GM21786 (cell line): ENCODE measurements around the gene SLC27A1.
"Not testable (repeated sequence)": the region's sequence is repeated elsewhere in the genome, so short reads cannot be mapped to it uniquely, and the experiment has no call there.

ENCODE experiments used
- ATAC-seq: cut with Tn5 transposase; IDR thresholded peaks from one replicate; pipeline ENCODE4 v1.9.1; 2021; ENCODE audit not compliant: unreplicated experiment

SLC27A1 gene

GRCh38 chr19:17538684-17539237 is 68.4 kb downstream of the SLC27A1 start:
- no peak for ATAC-seq

GRCh38 chr19:17539238-17540117 is 69.2 kb downstream of the SLC27A1 start:
- no peak for ATAC-seq

- no peak for ATAC-seq
Measured at GRCh38 chr19:17540174-17540573, 69.8 kb downstream of the SLC27A1 start.

- ATAC-seq, result no peak
Measured at GRCh38 chr19:17541184-17541759, 70.9 kb downstream of the SLC27A1 start.

- no peak for ATAC-seq
Measured at GRCh38 chr19:17542042-17542441, 71.7 kb downstream of the SLC27A1 start.

- no peak for ATAC-seq
Measured at GRCh38 chr19:17542793-17543582, 72.7 kb downstream of the SLC27A1 start.

GRCh38 chr19:17543986-17544385 is 73.7 kb downstream of the SLC27A1 start:
- no peak for ATAC-seq

- ATAC-seq, result no peak
Measured at GRCh38 chr19:17544418-17544817, 74.1 kb downstream of the SLC27A1 start.

GRCh38 chr19:17548145-17548544 is 77.8 kb downstream of the SLC27A1 start:
- ATAC-seq, result no peak

GRCh38 chr19:17549085-17549740 is 78.9 kb downstream of the SLC27A1 start:
- no peak for ATAC-seq

- no peak for ATAC-seq
Measured at GRCh38 chr19:17550076-17550667, 79.8 kb downstream of the SLC27A1 start.

- not testable (repeated sequence) for ATAC-seq
Measured at GRCh38 chr19:17552735-17553134, 82.4 kb downstream of the SLC27A1 start.

GRCh38 chr19:17553256-17553655 is 82.9 kb downstream of the SLC27A1 start:
- no peak for ATAC-seq

GRCh38 chr19:17554968-17555479 is 84.7 kb downstream of the SLC27A1 start:
- no peak for ATAC-seq

- peak; percentile 95 for ATAC-seq
Measured at GRCh38 chr19:17555480-17555928, 85.2 kb downstream of the SLC27A1 start, which contains the start of gene COLGALT1. Gene COLGALT1, plus strand, starts transcription at chr19:17555649. Its CDS starts 65 bp downstream, at chr19:17555714.
